H9 (cell line): ENCODE measurements around the gene SLC25A42. TPM values are rescaled to one million over a fixed set of nuclear protein-coding genes. Genes with fewer than 3 reads are reported as not detected.

Experiments
- DNase-seq: peaks from one replicate; pipeline ENCODE4 v3.0.0-alpha.2; 2017
- H2AFZ ChIP-seq: one replicate; pipeline ENCODE4 v1.6.1; 2013; ENCODE audit warnings: mild to moderate bottlenecking, low read length, control low read depth, moderate library complexity
- H2AK5ac ChIP-seq: 2 replicates; pipeline ENCODE4 v1.6.1; 2013; ENCODE audit warnings: low read length, control low read depth, mixed read lengths; ENCODE audit not compliant: insufficient read length
- H2BK120ac ChIP-seq: one replicate; pipeline ENCODE4 v1.6.1; 2013; ENCODE audit warnings: low read depth, mild to moderate bottlenecking, low read length, control low read depth, inconsistent platforms; ENCODE audit not compliant: poor library complexity, severe bottlenecking
- H2BK12ac ChIP-seq: 2 replicates; pipeline ENCODE4 v1.6.1; 2013; ENCODE audit warnings: low read length, control low read depth, mixed read lengths, low read depth; ENCODE audit not compliant: insufficient read length
- H2BK15ac ChIP-seq: 2 replicates; pipeline ENCODE4 v1.6.1; 2013; ENCODE audit warnings: low read depth, low read length, control low read depth
- H2BK20ac ChIP-seq: one replicate; pipeline ENCODE4 v1.6.1; 2013; ENCODE audit warnings: low read depth, mild to moderate bottlenecking, low read length, control low read depth, inconsistent platforms; ENCODE audit not compliant: poor library complexity, severe bottlenecking
- H2BK5ac ChIP-seq: 2 replicates; pipeline ENCODE4 v1.6.1; 2013; ENCODE audit warnings: low read length, control low read depth, mixed read lengths; ENCODE audit not compliant: insufficient read length
- H3K14ac ChIP-seq: 2 replicates; pipeline ENCODE4 v1.6.1; 2013; ENCODE audit warnings: low read length, control low read depth; ENCODE audit not compliant: insufficient read depth
- H3K18ac ChIP-seq: 2 replicates; pipeline ENCODE4 v1.6.1; 2013; ENCODE audit warnings: low read depth, mild to moderate bottlenecking, mixed read lengths, low read length, control low read depth; ENCODE audit not compliant: insufficient read length
- H3K23ac ChIP-seq: 2 replicates; pipeline ENCODE4 v1.6.1; 2013; ENCODE audit warnings: low read length, control low read depth, mixed read lengths, low read depth; ENCODE audit not compliant: insufficient read length
- H3K23me2 ChIP-seq: 2 replicates; pipeline ENCODE4 v1.6.1; 2013; ENCODE audit warnings: low read depth, mild to moderate bottlenecking, mixed read lengths, low read length, control low read depth; ENCODE audit not compliant: insufficient read length, poor library complexity, severe bottlenecking
- H3K27ac ChIP-seq: 2 replicates; pipeline ENCODE4 v1.5.1; 2013; ENCODE audit warnings: low read length, control low read depth, mixed read lengths, low read depth; ENCODE audit not compliant: insufficient read length
- H3K27me3 ChIP-seq: 2 replicates; pipeline ENCODE4 v1.6.1; 2013; ENCODE audit warnings: low read length, control low read depth, inconsistent platforms; ENCODE audit not compliant: insufficient read depth
- H3K4ac ChIP-seq: 2 replicates; pipeline ENCODE4 v1.6.1; 2013; ENCODE audit warnings: low read depth, mild to moderate bottlenecking, control low read depth, inconsistent platforms, low read length, moderate library complexity
- H3K4me1 ChIP-seq: 2 replicates; pipeline ENCODE4 v1.6.1; 2013; ENCODE audit warnings: low read length, control low read depth, inconsistent platforms; ENCODE audit not compliant: insufficient read depth
- H3K4me2 ChIP-seq: 2 replicates; pipeline ENCODE4 v1.6.1; 2013; ENCODE audit warnings: low read length, control low read depth, mixed read lengths; ENCODE audit not compliant: insufficient read length, insufficient read depth
- H3K56ac ChIP-seq: 2 replicates; pipeline ENCODE4 v1.6.1; 2013; ENCODE audit warnings: low read depth, mild to moderate bottlenecking, mixed read lengths, low read length, control low read depth; ENCODE audit not compliant: insufficient read length
- H3K79me1 ChIP-seq: 2 replicates; pipeline ENCODE4 v1.6.1; 2013; ENCODE audit warnings: low read depth, mild to moderate bottlenecking, moderate library complexity, low read length, control low read depth, inconsistent platforms; ENCODE audit not compliant: insufficient read depth, poor library complexity, severe bottlenecking
- H3K79me2 ChIP-seq: 2 replicates; pipeline ENCODE4 v1.6.1; 2013; ENCODE audit warnings: low read length, control low read depth, inconsistent platforms; ENCODE audit not compliant: insufficient read depth
- H3K9ac ChIP-seq: 2 replicates; pipeline ENCODE4 v1.6.1; 2013; ENCODE audit warnings: low read length, control low read depth, mixed read lengths; ENCODE audit not compliant: insufficient read length; ENCODE audit errors: extremely low read depth
- H3K9me3 ChIP-seq: one replicate; pipeline ENCODE4 v1.6.1; 2013; ENCODE audit warnings: low read depth, low read length, inconsistent platforms; ENCODE audit not compliant: control insufficient read depth
- H3T11ph ChIP-seq: one replicate; pipeline ENCODE4 v1.6.1; 2013; ENCODE audit warnings: mild to moderate bottlenecking, low read length, control low read depth, inconsistent platforms
- H4K20me1 ChIP-seq: one replicate; pipeline ENCODE4 v1.6.1; 2013; ENCODE audit not compliant: control insufficient read depth, insufficient read length, insufficient read depth
- H4K5ac ChIP-seq: 2 replicates; pipeline ENCODE4 v1.6.1; 2013; ENCODE audit warnings: low read depth, mild to moderate bottlenecking, mixed read lengths, low read length, control low read depth; ENCODE audit not compliant: insufficient read length
- H4K8ac ChIP-seq: replicated peaks from 2 replicates; pipeline ENCODE4 v1.6.1; 2013; ENCODE audit warnings: low read length, control low read depth, mixed read lengths, low read depth; ENCODE audit not compliant: insufficient read length
- H4K91ac ChIP-seq: 2 replicates; pipeline ENCODE4 v1.6.1; 2013; ENCODE audit warnings: low read depth, mild to moderate bottlenecking, moderate library complexity, mixed read lengths, low read length, control low read depth; ENCODE audit not compliant: insufficient read length
- H3K27ac Mint-ChIP-seq, 3 experiments: 2 replicates in 2 of 3; 3 replicates in 1 of 3; pipeline ENCODE4 v1.8.0; 2020 to 2021; ENCODE audit warnings: mixed read lengths in 3 of 3, mild to moderate bottlenecking in 1 of 3, moderate library complexity in 1 of 3
- H3K27me3 Mint-ChIP-seq: 2 replicates; pipeline ENCODE4 v1.8.0; 2021; ENCODE audit warnings: low read depth, mild to moderate bottlenecking, moderate library complexity, mixed read lengths
- H3K36me3 Mint-ChIP-seq, 3 experiments: 2 replicates in 2 of 3; 3 replicates in 1 of 3; pipeline ENCODE4 v1.8.0; 2020 to 2021; ENCODE audit warnings: low read depth in 3 of 3, mixed read lengths in 3 of 3; ENCODE audit not compliant: insufficient read depth in 1 of 3
- H3K4me1 Mint-ChIP-seq, 2 experiments: 2 replicates each; pipeline ENCODE4 v1.8.0; 2020; ENCODE audit warnings: mixed read lengths in 2 of 2
- H3K4me3 Mint-ChIP-seq, 2 experiments: 2 replicates in 1 of 2; 3 replicates in 1 of 2; pipeline ENCODE4 v1.8.0; 2020 to 2021; ENCODE audit warnings: mild to moderate bottlenecking in 2 of 2, mixed read lengths in 2 of 2, moderate library complexity in 1 of 2
- H3K9me3 Mint-ChIP-seq, 2 experiments: 2 replicates in 1 of 2; 3 replicates in 1 of 2; pipeline ENCODE4 v1.8.0; 2020; ENCODE audit warnings: mild to moderate bottlenecking in 2 of 2, mixed read lengths in 2 of 2, moderate library complexity in 1 of 2
- WGBS: extraction: QIAGEN DNeasy Blood & Tissue Kit; methylation state at CpG from one replicate; pipeline ENCODE4 v1.1.7; 2013; ENCODE audit warnings: missing lambda C conversion rate, low lambda C conversion rate, mixed read lengths; ENCODE audit not compliant: insufficient read length; ENCODE audit errors: extremely low coverage; 5-methylcytosine and 5-hydroxymethylcytosine counted together
- total RNA-seq: library from RNA; stranded (reverse); gene quantifications from 2 replicates; pipeline ENCODE4 v1.2.1, GENCODE V29; 2021
- TF ChIP-seq, protein P1 (sequence below): fragments of 200-600 bp; sonication (generic); conservative IDR thresholded peaks from 3 replicates; pipeline ENCODE4 v1.8.0; 2021; ENCODE audit warnings: antibody characterized with exemption, mild to moderate bottlenecking

Gene SLC25A42
- total RNA-seq, 1 experiment from 2014 or later: 3.6 TPM

DNA sequence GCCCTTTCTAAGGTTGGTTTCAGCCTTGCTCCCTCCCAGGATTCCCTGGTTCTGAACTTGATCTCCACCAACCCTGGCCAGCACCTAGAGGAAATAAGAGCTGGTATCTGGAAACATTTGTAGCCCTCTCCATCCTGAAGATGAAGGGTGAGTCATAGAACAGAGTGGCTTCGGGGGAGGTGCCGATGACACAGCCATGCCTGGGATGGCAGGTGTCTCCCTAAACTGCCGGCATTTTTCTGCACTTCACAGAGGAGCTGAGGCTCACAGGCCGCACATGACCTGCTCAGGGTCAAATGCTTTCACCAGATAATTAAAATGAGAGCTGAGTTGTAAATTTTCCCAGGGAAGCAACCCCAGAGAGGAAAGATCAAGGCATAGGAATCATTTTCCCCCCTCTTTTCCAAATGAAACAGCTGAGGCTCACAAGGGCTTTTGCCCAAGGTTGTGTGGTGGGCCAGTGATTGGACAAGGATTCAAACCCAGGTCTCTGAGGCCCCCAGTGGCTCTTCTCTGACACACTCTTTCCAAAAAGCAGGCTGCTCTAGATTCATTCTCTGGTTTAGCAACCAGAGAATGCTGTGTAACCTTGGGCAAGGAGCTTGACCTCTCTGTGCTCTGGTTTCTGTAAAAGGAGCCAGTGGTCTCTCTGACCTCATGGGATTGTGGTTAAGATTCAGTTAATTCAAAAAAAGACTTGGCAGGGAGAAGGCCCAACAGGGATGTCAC is 1.2 kb upstream of the SLC25A42 start:
- Histone ChIP-seq H2AFZ (no peak overlapping the region), H2BK120ac (no peak overlapping the region), H3K4ac (no peak overlapping the region), H2AK5ac (no peak overlapping the region), H4K8ac (no peak overlapping the region), H3K27me3 (peaks cover 11% of the 10 kb centered on the region; the same call in 1 of the 2 replicates), H3K79me1 (no peaks in the 10 kb centered on the region), H3K27ac (no peak overlapping the region), H3K4me1 (peaks cover 3% of the 10 kb centered on the region; the same call in 1 of the 2 replicates), H3K23ac (no peak overlapping the region), H3T11ph (no peak overlapping the region), H3K14ac (no peak overlapping the region), H3K56ac (no peak overlapping the region), H2BK5ac (no peak overlapping the region), H4K5ac (no peak overlapping the region), H3K9ac (no peak overlapping the region), H2BK20ac (no peak overlapping the region), H3K18ac (no peak overlapping the region), H4K91ac (no peak overlapping the region), H3K4me2 (peak overlapping the region; percentile 51), H3K79me2 (no peaks in the 10 kb centered on the region), H3K9me3 (no peaks in the 10 kb centered on the region), H3K23me2 (peaks cover 4% of the 10 kb centered on the region), H2BK15ac (no peak overlapping the region), H2BK12ac (no peak overlapping the region), H4K20me1 (no peaks in the 10 kb centered on the region)
- no peaks in the 10 kb centered on the region; a peak in 1 of 5 replicates for H3K9me3 Mint-ChIP-seq
- WGBS: no CpG with 5 or more reads among the region's 4 CpGs
- peaks cover 13 to 29% (median 15%) of the 10 kb centered on the region in 3 experiments for H3K36me3 Mint-ChIP-seq
- TF ChIP-seq, protein P1, sequence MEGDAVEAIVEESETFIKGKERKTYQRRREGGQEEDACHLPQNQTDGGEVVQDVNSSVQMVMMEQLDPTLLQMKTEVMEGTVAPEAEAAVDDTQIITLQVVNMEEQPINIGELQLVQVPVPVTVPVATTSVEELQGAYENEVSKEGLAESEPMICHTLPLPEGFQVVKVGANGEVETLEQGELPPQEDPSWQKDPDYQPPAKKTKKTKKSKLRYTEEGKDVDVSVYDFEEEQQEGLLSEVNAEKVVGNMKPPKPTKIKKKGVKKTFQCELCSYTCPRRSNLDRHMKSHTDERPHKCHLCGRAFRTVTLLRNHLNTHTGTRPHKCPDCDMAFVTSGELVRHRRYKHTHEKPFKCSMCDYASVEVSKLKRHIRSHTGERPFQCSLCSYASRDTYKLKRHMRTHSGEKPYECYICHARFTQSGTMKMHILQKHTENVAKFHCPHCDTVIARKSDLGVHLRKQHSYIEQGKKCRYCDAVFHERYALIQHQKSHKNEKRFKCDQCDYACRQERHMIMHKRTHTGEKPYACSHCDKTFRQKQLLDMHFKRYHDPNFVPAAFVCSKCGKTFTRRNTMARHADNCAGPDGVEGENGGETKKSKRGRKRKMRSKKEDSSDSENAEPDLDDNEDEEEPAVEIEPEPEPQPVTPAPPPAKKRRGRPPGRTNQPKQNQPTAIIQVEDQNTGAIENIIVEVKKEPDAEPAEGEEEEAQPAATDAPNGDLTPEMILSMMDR: no peak
- peaks cover 20 to 21% of the 10 kb centered on the region in 2 experiments for H3K4me1 Mint-ChIP-seq
- DNase-seq: no peak
- H3K27ac Mint-ChIP-seq: peak overlapping the region; percentile 44 to 82 (median 59); a peak in 3 of 7 replicates
- peaks cover 36% of the 10 kb centered on the region for H3K27me3 Mint-ChIP-seq
- peak overlapping the region; percentile 62 to 84 for H3K4me3 Mint-ChIP-seq
